ENCODE measurements around the gene IP6K3. TPM values are rescaled to one million over a fixed set of nuclear protein-coding genes. Genes with fewer than 3 reads are reported as not detected.
A peak's percentile ranks its signal among the peaks of the same experiment; 100 is the strongest.

IP6K3 gene
- total RNA-seq, 4 donors from 2014 or later: 1.9 to 6.1 (median 5.5) TPM; not detected in 1

DNA sequence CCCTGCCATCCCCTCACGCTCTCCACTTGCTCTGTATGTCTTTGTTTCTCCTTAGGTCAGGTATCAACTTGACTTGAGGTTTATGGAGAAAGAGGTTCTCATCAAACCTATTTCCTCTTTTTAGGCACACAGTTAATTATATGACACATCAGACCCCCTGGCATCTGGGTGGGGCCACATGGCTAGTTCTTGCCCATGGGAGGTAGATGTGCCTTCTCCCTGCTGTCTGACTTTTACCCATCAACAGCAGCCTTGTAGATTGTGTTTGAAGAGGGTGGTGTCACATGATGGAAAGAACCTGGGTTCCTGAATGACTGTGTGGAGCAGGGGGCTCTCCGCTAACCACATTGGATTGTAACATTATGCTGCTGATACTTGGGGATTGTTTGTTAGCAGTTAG is 28.0 kb downstream of the IP6K3 start:
- H3K4me1 ChIP-seq: peaks cover 0 to 2% of the 10 kb centered on the region in 2 donors
- intact Hi-C loops (cut with DNase I; ENCODE audit: low total_unique reads): no loop called here
- DNase-seq: no peak

DNA sequence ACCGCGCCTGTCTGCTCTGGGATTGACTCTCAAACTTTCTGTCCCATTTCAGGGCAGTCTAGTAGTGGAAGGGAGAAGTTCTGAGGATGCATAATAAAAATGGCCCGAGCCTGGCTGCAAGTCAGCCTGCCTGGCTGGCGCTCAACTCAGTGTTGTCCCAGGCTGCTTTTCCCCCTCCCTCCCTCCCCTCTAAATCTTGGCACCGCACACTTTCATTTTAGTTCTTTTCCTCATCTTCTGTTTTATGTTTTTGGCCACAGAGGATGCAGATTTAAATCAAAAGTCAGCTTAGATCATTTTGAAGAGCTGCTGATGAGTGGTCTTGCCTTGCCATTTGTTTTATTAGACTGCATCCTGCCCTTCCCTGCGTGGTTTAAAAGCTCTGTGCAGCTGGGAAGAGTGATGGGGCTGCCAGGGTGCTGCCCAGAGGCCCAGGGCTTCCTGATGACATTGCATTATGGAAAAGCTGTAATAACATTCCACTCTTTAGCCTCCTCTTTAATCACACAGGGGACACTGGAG is 28.7 kb downstream of the IP6K3 start:
- intact Hi-C loops (cut with DNase I; ENCODE audit: low total_unique reads): no loop called here
- Histone ChIP-seq H3K4me1 (peaks cover 0 to 2% of the 10 kb centered on the region in 2 donors), H3K36me3 (no peaks in the 10 kb centered on the region), H3K27me3 (no peaks in the 10 kb centered on the region), H3K27ac (peak overlapping the region; percentile 70 to 74), H3K9me3 (no peaks in the 10 kb centered on the region), H3K4me3 (peak overlapping the region in 1 of 2 donors; percentile 4)
- TF ChIP-seq, protein P1, sequence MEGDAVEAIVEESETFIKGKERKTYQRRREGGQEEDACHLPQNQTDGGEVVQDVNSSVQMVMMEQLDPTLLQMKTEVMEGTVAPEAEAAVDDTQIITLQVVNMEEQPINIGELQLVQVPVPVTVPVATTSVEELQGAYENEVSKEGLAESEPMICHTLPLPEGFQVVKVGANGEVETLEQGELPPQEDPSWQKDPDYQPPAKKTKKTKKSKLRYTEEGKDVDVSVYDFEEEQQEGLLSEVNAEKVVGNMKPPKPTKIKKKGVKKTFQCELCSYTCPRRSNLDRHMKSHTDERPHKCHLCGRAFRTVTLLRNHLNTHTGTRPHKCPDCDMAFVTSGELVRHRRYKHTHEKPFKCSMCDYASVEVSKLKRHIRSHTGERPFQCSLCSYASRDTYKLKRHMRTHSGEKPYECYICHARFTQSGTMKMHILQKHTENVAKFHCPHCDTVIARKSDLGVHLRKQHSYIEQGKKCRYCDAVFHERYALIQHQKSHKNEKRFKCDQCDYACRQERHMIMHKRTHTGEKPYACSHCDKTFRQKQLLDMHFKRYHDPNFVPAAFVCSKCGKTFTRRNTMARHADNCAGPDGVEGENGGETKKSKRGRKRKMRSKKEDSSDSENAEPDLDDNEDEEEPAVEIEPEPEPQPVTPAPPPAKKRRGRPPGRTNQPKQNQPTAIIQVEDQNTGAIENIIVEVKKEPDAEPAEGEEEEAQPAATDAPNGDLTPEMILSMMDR (IDR thresholded peaks at IDR 0.05): no peak
- TF ChIP-seq POLR2A (IDR thresholded peaks at IDR 0.05): no peak
- peak; percentile 74 for DNase-seq

More for the DNA sequence above, 28.0 kb downstream of the IP6K3 start:
- H3K9me3 ChIP-seq: no peaks in the 10 kb centered on the region
- H3K27ac ChIP-seq: peak overlapping the region; percentile 70 to 74
- H3K4me3 ChIP-seq: no peak overlapping the region
- no peaks in the 10 kb centered on the region for H3K27me3 ChIP-seq
- no peaks in the 10 kb centered on the region for H3K36me3 ChIP-seq
- TF ChIP-seq, protein P1 (IDR thresholded peaks at IDR 0.05): no peak
- TF ChIP-seq POLR2A (IDR thresholded peaks at IDR 0.05): no peak

DNA sequence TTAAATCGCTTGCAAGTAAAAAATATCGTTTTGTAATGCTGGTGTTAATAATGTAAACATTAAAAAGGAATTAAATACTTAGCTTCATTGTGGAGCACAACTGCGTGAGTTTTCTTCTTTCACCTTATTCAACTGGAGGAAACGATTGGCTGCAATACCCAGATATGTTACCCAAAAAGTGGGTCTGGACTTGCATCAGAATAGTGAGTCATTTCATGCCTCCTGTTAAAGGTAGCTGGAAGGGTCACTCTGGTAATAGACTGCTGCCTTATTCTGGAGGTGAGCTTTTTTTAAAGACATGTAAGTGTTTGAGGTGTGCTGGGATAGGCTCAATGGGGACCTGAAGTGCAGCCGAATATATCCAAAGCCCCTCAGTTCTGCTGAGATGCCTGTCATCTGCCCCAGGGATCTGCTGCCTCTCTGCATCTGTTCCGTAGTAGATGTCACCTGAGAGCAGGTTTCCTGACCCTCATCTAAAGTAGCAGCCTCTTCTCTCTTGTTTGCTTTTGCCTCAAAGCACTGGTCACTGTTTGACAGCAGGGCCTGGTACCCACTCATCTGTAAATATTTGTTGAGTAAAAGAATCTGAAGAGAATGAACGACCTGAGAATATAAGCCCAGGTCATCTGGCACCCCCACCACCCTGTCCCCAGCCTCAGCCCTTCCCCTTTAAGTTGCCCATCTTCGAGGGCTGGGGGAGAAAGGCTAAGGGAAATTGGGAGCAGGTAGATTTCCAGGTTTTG is 29.6 kb downstream of the IP6K3 start:
- peaks cover 0 to 2% of the 10 kb centered on the region in 2 donors for H3K4me1 ChIP-seq
- intact Hi-C loops (cut with DNase I; ENCODE audit: low total_unique reads): no loop called here
- no peaks in the 10 kb centered on the region for H3K27me3 ChIP-seq
- H3K9me3 ChIP-seq: no peaks in the 10 kb centered on the region
- H3K27ac ChIP-seq: peak overlapping the region; percentile 70 to 74
- no peak for DNase-seq
- no peaks in the 10 kb centered on the region for H3K36me3 ChIP-seq
- no peak for TF ChIP-seq POLR2A (IDR thresholded peaks at IDR 0.05)
- TF ChIP-seq, protein P1 (IDR thresholded peaks at IDR 0.05): no peak
- no peak overlapping the region for H3K4me3 ChIP-seq

GRCh38 chr6:33716379-33716778 is 30.3 kb downstream of the IP6K3 start:
- no peaks in the 10 kb centered on the region for H3K27me3 ChIP-seq
- H3K9me3 ChIP-seq: no peaks in the 10 kb centered on the region
- H3K36me3 ChIP-seq: no peaks in the 10 kb centered on the region
- intact Hi-C loops (cut with DNase I; ENCODE audit: low total_unique reads): no loop called here
- H3K4me3 ChIP-seq: no peak overlapping the region
- peaks cover 0 to 2% of the 10 kb centered on the region in 2 donors for H3K4me1 ChIP-seq
- TF ChIP-seq, protein P1 (IDR thresholded peaks at IDR 0.05): no peak
- TF ChIP-seq POLR2A (IDR thresholded peaks at IDR 0.05): no peak
- no peak for DNase-seq
- H3K27ac ChIP-seq: peak overlapping the region in 1 of 2 donors; percentile 74

GRCh38 chr6:33714385-33715040 is 32.2 kb downstream of the IP6K3 start:
- no peaks in the 10 kb centered on the region for H3K36me3 ChIP-seq
- no peak for DNase-seq
- H3K27ac ChIP-seq: no peak overlapping the region
- no peaks in the 10 kb centered on the region for H3K27me3 ChIP-seq
- H3K9me3 ChIP-seq: no peaks in the 10 kb centered on the region
- no peak overlapping the region for H3K4me3 ChIP-seq
- peaks cover 5 to 9% of the 10 kb centered on the region in 2 donors for H3K4me1 ChIP-seq
- intact Hi-C loops (cut with DNase I; ENCODE audit: low total_unique reads): no loop called here
- TF ChIP-seq, protein P1 (IDR thresholded peaks at IDR 0.05): no peak
- TF ChIP-seq POLR2A (IDR thresholded peaks at IDR 0.05): no peak
